Measurements from ENCODE around the gene CTSE. TPM values are rescaled to one million over a fixed set of nuclear protein-coding genes. Genes with fewer than 3 reads are reported as not detected.

CTSE gene
- total and polyA plus RNA-seq, 9 donors = 0.13 to 1.1 (median 0.80) TPM; not detected in 4

DNA sequence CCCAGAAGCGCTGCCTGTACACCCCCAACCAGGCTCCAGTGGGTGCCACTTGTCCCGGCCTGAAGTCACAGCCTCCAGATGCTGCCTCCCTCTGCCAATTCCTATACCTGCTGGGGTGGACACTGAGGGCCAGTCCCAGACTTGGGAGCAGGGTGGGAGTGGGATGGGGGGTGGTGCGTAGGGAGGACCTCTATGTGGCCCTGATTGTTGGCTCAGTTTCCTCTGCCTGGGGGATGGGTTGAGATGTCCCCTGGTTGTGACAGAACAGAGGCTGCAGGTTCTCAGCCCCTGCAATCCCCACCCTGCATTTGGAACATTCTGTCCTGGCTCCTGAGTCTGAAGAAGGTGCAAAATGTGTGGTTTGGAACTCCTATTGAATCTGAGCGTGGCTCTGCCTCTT, 47.7 kb downstream of the CTSE start:
- Histone ChIP-seq H3K27ac (no peak overlapping the region), H3K4me1 (ENCODE audit: insufficient read depth) (peaks cover 4% of the 10 kb centered on the region), H3K9me3 (no peaks in the 10 kb centered on the region), H3K27me3 (no peaks in the 10 kb centered on the region), H3K36me3 (no peaks in the 10 kb centered on the region), H3K4me3 (no peak overlapping the region)
- no peak for DNase-seq
- intact Hi-C loops (cut with DNase I) = loop anchor here (2.0 to 10.0 kb wide), 5 partner anchors 61 to 314 kb away; no protein-coding TSS in a partner anchor
- TF ChIP-seq, protein P1, sequence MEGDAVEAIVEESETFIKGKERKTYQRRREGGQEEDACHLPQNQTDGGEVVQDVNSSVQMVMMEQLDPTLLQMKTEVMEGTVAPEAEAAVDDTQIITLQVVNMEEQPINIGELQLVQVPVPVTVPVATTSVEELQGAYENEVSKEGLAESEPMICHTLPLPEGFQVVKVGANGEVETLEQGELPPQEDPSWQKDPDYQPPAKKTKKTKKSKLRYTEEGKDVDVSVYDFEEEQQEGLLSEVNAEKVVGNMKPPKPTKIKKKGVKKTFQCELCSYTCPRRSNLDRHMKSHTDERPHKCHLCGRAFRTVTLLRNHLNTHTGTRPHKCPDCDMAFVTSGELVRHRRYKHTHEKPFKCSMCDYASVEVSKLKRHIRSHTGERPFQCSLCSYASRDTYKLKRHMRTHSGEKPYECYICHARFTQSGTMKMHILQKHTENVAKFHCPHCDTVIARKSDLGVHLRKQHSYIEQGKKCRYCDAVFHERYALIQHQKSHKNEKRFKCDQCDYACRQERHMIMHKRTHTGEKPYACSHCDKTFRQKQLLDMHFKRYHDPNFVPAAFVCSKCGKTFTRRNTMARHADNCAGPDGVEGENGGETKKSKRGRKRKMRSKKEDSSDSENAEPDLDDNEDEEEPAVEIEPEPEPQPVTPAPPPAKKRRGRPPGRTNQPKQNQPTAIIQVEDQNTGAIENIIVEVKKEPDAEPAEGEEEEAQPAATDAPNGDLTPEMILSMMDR (IDR thresholded peaks at IDR 0.05) = no peak
- TF ChIP-seq EP300 (IDR thresholded peaks at IDR 0.05) (no peak), POLR2A (IDR thresholded peaks at IDR 0.05) (no peak)
- 60 to 70% (median 68%) methylated on average over 4 of the region's 4 CpGs for WGBS, 3 donors

DNA sequence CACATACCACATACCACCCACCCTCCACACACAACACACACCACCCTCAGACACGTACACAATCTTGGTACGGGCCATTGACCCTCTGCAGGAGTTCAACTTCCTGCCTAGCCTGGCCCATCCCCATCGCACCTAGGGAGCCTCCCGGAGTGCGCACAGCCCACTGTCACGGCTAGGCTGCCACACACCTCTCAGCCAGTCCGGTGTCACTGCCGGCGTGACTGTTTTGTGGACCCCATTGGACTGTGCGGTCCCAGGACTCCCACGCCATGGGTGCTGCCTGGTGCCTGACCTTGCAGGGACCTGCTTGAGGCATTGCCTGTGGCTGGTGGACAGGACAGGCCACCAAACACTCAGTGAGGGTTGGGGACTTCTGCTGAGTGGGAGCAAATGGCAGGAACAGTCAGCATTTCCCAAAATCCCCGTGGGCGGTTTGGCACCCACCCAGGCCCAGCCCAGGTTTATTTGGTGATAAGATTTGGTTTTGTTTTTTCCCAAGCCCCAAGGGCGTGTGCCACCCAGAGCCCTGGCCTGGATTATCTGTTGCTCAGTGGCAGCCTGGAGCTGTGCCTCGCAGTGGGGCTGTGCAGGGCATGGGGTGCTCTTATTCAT, 48.2 kb downstream of the CTSE start:
- intact Hi-C loops (cut with DNase I) = loop anchor here (5.0 to 10.0 kb wide), 4 partner anchors 61 to 313 kb away; no protein-coding TSS in a partner anchor

GRCh38 chr1:205974712-205975111, 49.0 kb downstream of the CTSE start:
- peaks cover 4% of the 10 kb centered on the region for H3K4me1 ChIP-seq (ENCODE audit: insufficient read depth)
- H3K27me3 ChIP-seq = no peaks in the 10 kb centered on the region
- intact Hi-C loops (cut with DNase I) = loop anchor here (5.0 to 10.0 kb wide), 4 partner anchors 60 to 312 kb away; no protein-coding TSS in a partner anchor
- H3K27ac ChIP-seq = no peak overlapping the region
- no peaks in the 10 kb centered on the region for H3K36me3 ChIP-seq
- WGBS, 3 donors = 76 to 77% (median 77%) methylated on average over 3 of the region's 3 CpGs
- no peak overlapping the region for H3K4me3 ChIP-seq
- no peak for DNase-seq
- TF ChIP-seq POLR2A (IDR thresholded peaks at IDR 0.05) = no peak
- TF ChIP-seq, protein P1 (IDR thresholded peaks at IDR 0.05) = no peak
- no peak for TF ChIP-seq EP300 (IDR thresholded peaks at IDR 0.05)
- no peaks in the 10 kb centered on the region for H3K9me3 ChIP-seq

More for the DNA sequence above, 48.2 kb downstream of the CTSE start:
- Histone ChIP-seq H3K4me3 (no peak overlapping the region), H3K27ac (no peak overlapping the region), H3K4me1 (ENCODE audit: insufficient read depth) (peaks cover 4% of the 10 kb centered on the region), H3K9me3 (no peaks in the 10 kb centered on the region), H3K36me3 (no peaks in the 10 kb centered on the region), H3K27me3 (no peaks in the 10 kb centered on the region)
- no peak for DNase-seq
- 52 to 63% (median 53%) methylated on average over 15 of the region's 15 CpGs for WGBS, 3 donors
- TF ChIP-seq EP300 (IDR thresholded peaks at IDR 0.05) (no peak), POLR2A (IDR thresholded peaks at IDR 0.05) (no peak)
- TF ChIP-seq, protein P1 (IDR thresholded peaks at IDR 0.05) = no peak

DNA sequence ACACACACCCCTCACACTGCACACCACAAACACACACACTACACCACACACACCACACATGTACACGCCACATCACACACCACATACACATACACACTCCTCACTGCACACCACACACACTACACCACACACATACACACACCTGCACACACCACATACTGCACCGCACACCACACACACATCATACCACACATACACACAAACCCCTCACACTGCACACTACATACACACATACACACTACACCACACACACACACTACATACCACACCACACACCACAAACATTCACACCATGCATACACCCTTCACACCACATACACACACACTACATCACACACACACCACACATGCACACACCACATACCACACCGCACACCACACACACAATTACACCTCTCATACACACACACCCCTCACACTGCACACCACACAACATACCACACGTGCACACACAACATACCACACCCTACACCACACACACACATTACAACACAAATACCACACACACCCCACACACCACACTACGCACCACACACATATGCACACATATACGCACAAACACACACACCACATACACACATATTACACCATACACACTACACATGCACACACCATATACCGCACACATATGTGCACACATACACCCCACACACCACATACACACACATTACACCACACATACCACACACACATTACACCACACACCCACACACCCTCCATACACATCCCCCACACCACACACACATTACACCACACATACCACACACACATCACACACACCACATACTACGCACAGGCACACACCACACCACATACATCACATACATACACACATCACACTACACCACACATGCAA, 50.1 kb downstream of the CTSE start:
- peaks cover 4% of the 10 kb centered on the region for H3K4me1 ChIP-seq (ENCODE audit: insufficient read depth)
- no peaks in the 10 kb centered on the region for H3K27me3 ChIP-seq
- no peak for DNase-seq
- intact Hi-C loops (cut with DNase I) = loop anchor here in 3 of 4 donors (2.0 to 10.0 kb wide), 3 partner anchors 53 to 309 kb away; no protein-coding TSS in a partner anchor
- H3K4me3 ChIP-seq = no peak overlapping the region
- TF ChIP-seq, protein P1 (IDR thresholded peaks at IDR 0.05) = no peak
- TF ChIP-seq EP300 (IDR thresholded peaks at IDR 0.05) = no peak
- TF ChIP-seq POLR2A (IDR thresholded peaks at IDR 0.05) = no peak
- 90 to 93% (median 92%) methylated on average over 8 of the region's 8 CpGs for WGBS, 3 donors
- no peaks in the 10 kb centered on the region for H3K36me3 ChIP-seq
- H3K9me3 ChIP-seq = no peaks in the 10 kb centered on the region
- H3K27ac ChIP-seq = no peak overlapping the region

All from ovary (tissue), 9 donors.